GM12874 (cell line): ENCODE results near the gene ROBO1.

Experiments used
- CTCF ChIP-seq: IDR thresholded peaks from 2 replicates; pipeline ENCODE4 v1.5.1; 2011; ENCODE audit warnings: low read depth, mild to moderate bottlenecking, control low read depth, low read length, moderate library complexity; ENCODE audit not compliant: insufficient read depth

Gene ROBO1

GRCh38 chr3:79602385-79602784 lies 165.4 kb downstream of the ROBO1 start:
- TF ChIP-seq CTCF = no peak

- no peak for TF ChIP-seq CTCF
Observed at GRCh38 chr3:79598594-79598993, 169.2 kb downstream of the ROBO1 start.

GRCh38 chr3:79597709-79598108 lies 170.1 kb downstream of the ROBO1 start:
- TF ChIP-seq CTCF = no peak

GRCh38 chr3:79587150-79587549 lies 180.6 kb downstream of the ROBO1 start:
- no peak for TF ChIP-seq CTCF

GRCh38 chr3:79586232-79586631 lies 181.6 kb downstream of the ROBO1 start:
- TF ChIP-seq CTCF = no peak

GRCh38 chr3:79572930-79573329 lies 194.9 kb downstream of the ROBO1 start:
- no peak for TF ChIP-seq CTCF

GRCh38 chr3:79568938-79569337 lies 198.9 kb downstream of the ROBO1 start:
- TF ChIP-seq CTCF = no peak

- no peak for TF ChIP-seq CTCF
Observed at GRCh38 chr3:79564192-79564591, 203.6 kb downstream of the ROBO1 start.
